Measurements from ENCODE around the gene GATB.
A peak's percentile ranks its signal among the peaks of the same experiment; 100 is the strongest.

The GATB gene

GRCh38 chr4:151658959-151659600 is 101.7 kb downstream of the GATB start:
- no peak for FAIRE-seq
- DNase-seq (ENCODE audit: insufficient read length, low spot score) = no peak

GRCh38 chr4:151657896-151658295 is 102.9 kb downstream of the GATB start:
- DNase-seq (ENCODE audit: insufficient read length, low spot score) (no peak), FAIRE-seq (no peak)

GRCh38 chr4:151656058-151656457 is 104.7 kb downstream of the GATB start:
- DNase-seq (ENCODE audit: insufficient read length, low spot score) (no peak), FAIRE-seq (no peak)

DNA sequence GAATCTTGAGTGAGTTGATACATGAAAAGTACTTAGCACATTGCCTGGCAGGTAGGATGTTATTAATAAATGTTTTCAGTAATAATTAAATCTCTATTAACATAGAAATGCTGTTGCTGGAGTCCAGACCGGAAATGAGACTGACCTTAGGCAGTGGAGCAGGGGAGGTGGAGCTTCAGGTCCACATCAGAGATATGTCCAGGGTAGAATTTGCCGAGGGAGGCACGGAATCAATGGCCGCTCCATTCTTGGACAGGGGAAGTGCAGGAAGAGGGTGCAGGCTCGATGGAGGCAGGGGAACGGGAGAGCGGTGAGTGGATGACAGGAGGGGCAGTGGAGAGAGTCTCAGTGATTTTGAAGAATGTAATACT is 107.3 kb downstream of the GATB start:
- FAIRE-seq = no peak
- DNase-seq (ENCODE audit: insufficient read length, low spot score) = no peak

- no peak for DNase-seq (ENCODE audit: insufficient read length, low spot score)
- no peak for FAIRE-seq
Measured at GRCh38 chr4:151652841-151653547, 107.8 kb downstream of the GATB start.

DNA sequence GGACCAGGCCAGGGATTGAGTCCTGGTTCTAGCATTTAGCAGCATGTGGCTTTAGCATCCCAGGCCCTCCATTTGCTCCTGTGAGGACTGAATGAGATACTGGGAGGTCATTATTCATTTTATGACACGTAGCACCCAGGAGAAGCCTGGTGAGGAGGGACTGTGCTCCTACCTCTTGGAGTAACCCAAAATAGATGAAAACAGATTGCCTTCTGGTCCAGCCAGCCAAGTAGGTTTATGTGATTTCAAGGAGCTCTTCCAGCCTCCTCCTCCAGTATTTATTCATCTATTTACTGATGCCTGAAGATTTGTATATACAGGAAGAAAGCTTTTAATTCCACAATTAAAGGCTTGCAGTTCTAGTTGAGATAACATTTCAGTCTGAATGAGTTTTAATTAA is 109.3 kb downstream of the GATB start:
- DNase-seq (ENCODE audit: insufficient read length, low spot score) (no peak), FAIRE-seq (no peak)

DNA sequence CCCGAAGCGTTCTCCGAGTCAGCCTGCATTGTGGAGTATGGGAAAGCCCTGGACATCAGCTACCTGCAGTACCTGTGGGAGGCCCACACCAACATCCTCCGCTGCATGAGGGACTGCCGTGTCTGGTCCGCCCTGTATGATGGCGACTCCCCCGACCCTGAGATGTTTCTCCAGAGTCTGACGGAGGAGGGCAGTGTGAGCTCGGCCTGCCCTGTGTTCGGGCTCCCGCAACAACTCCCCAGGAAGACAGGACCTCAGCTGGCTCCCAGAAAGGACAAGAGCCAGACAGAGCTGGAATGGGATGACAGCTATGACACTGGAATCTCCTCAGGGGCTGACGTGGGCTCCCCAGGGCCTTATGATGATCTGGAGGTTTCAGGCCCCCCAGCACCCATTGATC is 111.3 kb downstream of the GATB start:
- FAIRE-seq (no peak), DNase-seq (ENCODE audit: insufficient read length, low spot score) (no peak)

DNA sequence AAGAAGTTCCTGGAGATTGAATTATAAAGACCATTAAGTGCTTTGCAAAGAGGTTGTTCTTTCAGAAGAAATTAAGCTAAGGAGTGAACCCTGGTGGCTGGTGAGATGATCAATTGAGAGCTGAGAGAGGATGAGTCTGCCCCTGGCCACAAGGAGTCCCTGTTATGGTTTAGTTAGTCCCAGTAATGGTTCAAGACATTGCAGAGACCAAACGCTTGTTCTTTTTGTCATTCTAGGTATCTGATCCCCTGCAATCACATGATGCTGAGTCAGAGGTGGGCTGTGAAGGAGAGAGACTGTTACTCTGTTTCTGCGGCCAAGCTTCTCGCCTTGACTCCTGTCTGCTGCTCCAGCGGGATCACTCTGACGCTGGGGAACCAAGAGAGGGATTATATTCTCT is 114.5 kb downstream of the GATB start:
- FAIRE-seq = no peak

DNA sequence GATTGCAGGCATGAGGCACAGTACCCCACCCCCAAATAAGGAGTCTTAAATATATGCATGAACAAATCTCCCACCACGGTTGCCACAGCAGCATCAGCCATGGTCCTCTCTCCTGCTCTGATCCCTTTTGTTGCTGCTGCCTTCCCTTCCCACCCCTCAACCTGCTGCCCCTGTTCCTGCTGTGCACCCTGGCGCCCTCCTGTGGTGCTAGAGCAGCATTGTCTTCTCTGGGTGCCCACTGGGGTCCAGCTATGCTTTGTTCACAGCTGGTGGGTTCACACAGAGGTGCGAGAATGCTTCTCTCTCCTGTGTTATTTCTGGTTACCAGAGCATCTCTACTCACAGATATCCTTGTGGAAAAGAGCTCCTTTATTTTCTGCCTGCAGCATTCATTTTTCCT is 116.2 kb downstream of the GATB start:
- FAIRE-seq (no peak), DNase-seq (ENCODE audit: insufficient read length, low spot score) (peak; percentile 31)

More for the DNA sequence above, 114.5 kb downstream of the GATB start:
- no peak for DNase-seq (ENCODE audit: insufficient read length, low spot score)

DNA sequence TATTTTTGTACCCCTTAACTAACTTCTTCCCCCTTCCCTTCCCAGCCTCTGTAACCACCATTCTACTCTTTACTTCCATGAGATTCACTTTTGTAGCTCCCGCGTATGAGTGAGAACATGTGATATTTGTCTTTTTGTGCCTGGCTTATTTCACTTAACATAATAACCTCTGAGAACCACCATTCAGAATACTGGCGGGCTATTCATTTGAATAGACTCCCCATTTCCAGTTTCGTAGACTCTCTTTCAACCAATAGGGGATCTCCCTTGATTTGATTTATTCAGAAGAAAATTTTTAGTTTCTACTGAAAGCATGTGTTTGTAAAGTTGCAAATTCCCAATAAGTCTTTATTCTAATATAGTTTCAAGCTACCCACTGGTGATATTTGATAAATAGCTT is 117.2 kb downstream of the GATB start:
- DNase-seq (ENCODE audit: insufficient read length, low spot score) = no peak
- no peak for FAIRE-seq

DNA sequence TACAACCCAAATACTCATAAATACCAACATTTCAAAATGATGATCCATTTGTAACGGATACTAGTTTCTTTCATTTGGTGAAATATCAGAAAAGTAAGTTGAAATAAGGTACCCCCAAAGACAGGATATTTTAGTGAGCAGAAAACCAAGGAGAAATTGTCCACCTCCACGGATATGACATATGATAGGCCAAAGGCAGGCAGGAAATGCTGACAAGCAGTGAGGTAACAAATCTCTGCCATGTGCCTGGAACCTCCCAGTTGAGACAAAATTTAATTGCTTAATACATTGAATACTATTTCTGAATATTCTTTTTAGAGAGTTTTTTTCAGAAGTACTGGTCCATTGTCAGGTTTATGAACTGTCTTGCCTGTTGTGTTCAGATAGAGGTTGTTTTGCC is 118.8 kb downstream of the GATB start:
- FAIRE-seq = no peak
- no peak for DNase-seq (ENCODE audit: insufficient read length, low spot score)

DNA sequence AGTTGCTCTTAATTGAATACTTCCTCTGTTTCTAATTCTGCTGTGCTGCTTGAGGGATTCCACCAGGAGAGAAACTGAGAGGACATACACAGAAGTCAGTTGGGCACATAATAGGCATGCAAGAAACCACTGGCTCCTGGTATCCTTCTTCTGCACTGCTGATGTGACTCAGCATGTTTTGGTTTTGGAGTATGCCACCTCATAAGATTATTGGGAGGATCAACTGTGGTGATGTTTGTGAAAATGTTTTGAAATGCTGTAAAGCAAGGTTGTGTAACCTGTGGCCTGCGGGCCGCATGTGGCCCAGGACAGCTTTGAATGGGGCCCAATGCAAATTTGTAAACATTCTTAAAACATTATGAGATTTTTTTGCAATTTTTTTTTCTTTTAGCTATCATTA is 119.6 kb downstream of the GATB start:
- no peak for DNase-seq (ENCODE audit: insufficient read length, low spot score)
- FAIRE-seq = no peak

- no peak for FAIRE-seq
- DNase-seq (ENCODE audit: insufficient read length, low spot score) = no peak
Measured at GRCh38 chr4:151640381-151640780, 120.4 kb downstream of the GATB start.

- FAIRE-seq (no peak), DNase-seq (ENCODE audit: insufficient read length, low spot score) (no peak)
Measured at GRCh38 chr4:151638295-151638858, 122.4 kb downstream of the GATB start.

GRCh38 chr4:151631349-151631748 is 129.5 kb downstream of the GATB start:
- FAIRE-seq = no peak
- no peak for DNase-seq (ENCODE audit: insufficient read length, low spot score)

GRCh38 chr4:151629097-151629783 is 131.6 kb downstream of the GATB start:
- DNase-seq (ENCODE audit: insufficient read length, low spot score) = no peak
- peak; percentile 59 for FAIRE-seq

- FAIRE-seq (no peak), DNase-seq (ENCODE audit: insufficient read length, low spot score) (no peak)
Measured at GRCh38 chr4:151628001-151628608, 132.7 kb downstream of the GATB start.

- DNase-seq (ENCODE audit: insufficient read length, low spot score) (no peak), FAIRE-seq (no peak)
Measured at GRCh38 chr4:151627491-151627890, 133.3 kb downstream of the GATB start.

- FAIRE-seq = no peak
- DNase-seq (ENCODE audit: insufficient read length, low spot score) = no peak
Measured at GRCh38 chr4:151626751-151627150, 134.1 kb downstream of the GATB start.

GRCh38 chr4:151626228-151626627 is 134.6 kb downstream of the GATB start:
- FAIRE-seq (no peak), DNase-seq (ENCODE audit: insufficient read length, low spot score) (no peak)

Measured in HTR-8/SVneo (cell line).